ENCODE measurements around the gene ZNF648.
"Not testable (repeated sequence)": the region's sequence is repeated elsewhere in the genome, so short reads cannot be mapped to it uniquely, and the experiment has no call there.

ZNF648 gene

GRCh38 chr1:182029002-182029378, 32.5 kb downstream of the ZNF648 start:
- DNase-seq (ENCODE audit: low read depth in 3 of 3) = no peak

DNA sequence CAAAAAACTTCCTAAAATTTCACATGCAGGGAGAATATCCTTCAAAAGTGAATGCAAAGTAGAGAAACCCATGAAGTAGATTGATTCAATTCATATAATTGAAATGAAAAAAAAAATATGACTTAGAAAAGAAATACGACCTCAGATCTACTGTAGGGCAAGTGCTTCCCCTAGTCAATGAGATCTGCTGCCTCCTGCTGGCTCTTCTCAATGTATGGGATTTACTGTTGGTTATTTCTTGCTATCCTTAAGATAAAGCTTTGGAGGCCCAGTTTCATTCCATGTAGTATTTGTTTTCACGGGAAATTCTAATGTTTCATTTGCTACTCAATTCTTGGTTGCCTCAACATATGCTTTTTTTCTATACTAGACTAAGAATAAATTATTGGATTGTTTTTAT, 46.2 kb downstream of the ZNF648 start:
- DNase-seq (ENCODE audit: low read depth in 3 of 3) = no peak

DNA sequence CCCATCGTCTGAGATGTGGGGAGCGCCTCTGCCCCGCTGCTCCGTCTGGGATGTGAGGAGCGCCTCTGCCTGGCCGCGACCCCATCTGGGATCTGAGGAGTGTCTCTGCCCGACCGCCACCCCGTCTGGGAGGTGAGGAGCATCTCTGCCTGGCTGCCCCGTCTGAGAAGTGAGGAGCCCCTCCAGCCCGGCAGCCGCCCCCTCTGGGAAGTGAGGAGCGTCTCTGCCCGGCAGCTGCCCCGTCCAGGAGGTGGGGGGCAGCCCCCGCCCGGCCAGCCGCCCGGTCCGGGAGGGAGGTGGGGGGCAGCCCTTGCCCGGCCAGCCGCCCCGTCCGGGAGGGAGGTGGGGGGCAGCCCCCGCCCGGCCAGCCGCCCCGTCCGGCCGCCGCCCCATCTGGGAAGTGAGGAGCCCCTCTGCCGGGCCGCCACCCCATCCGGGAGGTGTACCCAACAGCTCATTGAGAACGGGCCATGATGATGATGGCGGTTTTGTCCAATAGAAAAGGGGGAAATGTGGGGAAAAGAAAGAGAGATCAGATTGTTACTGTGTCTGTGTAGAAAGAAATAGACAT, 50.6 kb downstream of the ZNF648 start:
- not testable (repeated sequence) for DNase-seq (ENCODE audit: low read depth in 3 of 3)

GRCh38 chr1:182005398-182005797, 56.1 kb downstream of the ZNF648 start:
- not testable (repeated sequence) for DNase-seq (ENCODE audit: low read depth in 3 of 3)

DNA sequence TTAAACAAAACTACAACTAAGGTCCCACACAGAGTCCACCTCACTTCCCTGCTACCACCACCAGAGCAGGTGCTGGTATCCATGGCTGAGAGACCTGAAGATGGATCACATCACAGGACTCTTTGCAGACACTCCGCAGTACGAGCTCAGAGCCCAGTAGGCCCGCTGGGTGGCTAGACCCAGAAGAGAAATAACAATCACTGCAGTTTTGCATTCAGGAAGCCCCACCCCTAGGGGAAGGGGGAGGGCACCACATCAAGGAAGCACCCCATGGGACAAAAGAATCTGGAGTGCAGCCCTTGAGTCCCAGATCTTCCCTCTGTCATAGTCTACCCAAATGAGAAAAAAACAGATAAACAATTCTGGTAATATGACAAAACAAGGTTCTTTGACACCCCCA, 56.9 kb downstream of the ZNF648 start:
- no peak for DNase-seq (ENCODE audit: low read depth in 3 of 3)

Measured in stimulated activated CD4-positive, alpha-beta T cell treated with anti-CD3 and anti-CD28 coated beads, TNF-alpha, amount 100 ng/mL, for 24 hours (primary cell).